DND-41 (cell line): ENCODE data around the gene AJM1.
A peak's percentile ranks its signal among the peaks of the same experiment; 100 is the strongest.

Experiments used
- ATAC-seq: fragments of 200-7000 bp; cut with Tn5 transposase; 3 replicates; pipeline ENCODE4 v1.9.1; 2021; ENCODE audit warnings: low read depth; ENCODE audit not compliant: insufficient read depth
- DNase-seq: peaks from one replicate; pipeline ENCODE4 v3.0.0-alpha.2; 2020
- H2AFZ ChIP-seq: 2 replicates; pipeline ENCODE4 v1.6.0; 2012; ENCODE audit warnings: low read depth, low read length
- H3K27ac ChIP-seq: 2 replicates; pipeline ENCODE4 v1.5.1; 2012; ENCODE audit warnings: low read length, inconsistent platforms
- H3K27me3 ChIP-seq: fragments of 200-600 bp; sonication (generic); 2 replicates; pipeline ENCODE4 v1.6.0; 2012; ENCODE audit warnings: low read length, mild to moderate bottlenecking, inconsistent platforms; ENCODE audit not compliant: insufficient read depth, poor library complexity
- H3K36me3 ChIP-seq: 2 replicates; pipeline ENCODE4 v1.5.1; 2012; ENCODE audit warnings: low read length, inconsistent platforms; ENCODE audit not compliant: insufficient read depth
- H3K4me1 ChIP-seq: 2 replicates; pipeline ENCODE4 v1.5.1; 2012; ENCODE audit warnings: mild to moderate bottlenecking, low read length; ENCODE audit not compliant: insufficient read depth
- H3K4me2 ChIP-seq: 2 replicates; pipeline ENCODE4 v1.6.0; 2012; ENCODE audit warnings: mild to moderate bottlenecking, moderate library complexity, low read length, inconsistent platforms; ENCODE audit not compliant: insufficient read depth
- H3K4me3 ChIP-seq, 2 experiments: fragments of 200-600 bp in 1 of 2; shearing (Covaris generic) in 1 of 2; 2 replicates each; pipeline ENCODE4 v1.5.1; 2012 to 2016; ENCODE audit warnings: inconsistent platforms in 2 of 2, low read length in 2 of 2, mild to moderate bottlenecking in 2 of 2, low read depth in 1 of 2, moderate library complexity in 1 of 2
- H3K79me2 ChIP-seq: 2 replicates; pipeline ENCODE4 v1.6.0; 2012; ENCODE audit warnings: low read length, inconsistent platforms; ENCODE audit not compliant: insufficient read depth
- H3K9ac ChIP-seq: 2 replicates; pipeline ENCODE4 v1.6.0; 2012; ENCODE audit warnings: low read depth, mild to moderate bottlenecking, inconsistent platforms, low read length, moderate library complexity
- H3K9me3 ChIP-seq: 2 replicates; pipeline ENCODE4 v1.5.1; 2012; ENCODE audit warnings: low read length, moderate library complexity, mild to moderate bottlenecking, inconsistent platforms; ENCODE audit not compliant: insufficient read depth, severe bottlenecking
- H4K20me1 ChIP-seq: 2 replicates; pipeline ENCODE4 v1.6.0; 2012; ENCODE audit warnings: low read length; ENCODE audit not compliant: insufficient read depth
- EZH2 ChIP-seq: IDR thresholded peaks from 3 replicates; pipeline ENCODE4 v1.6.1; 2012; ENCODE audit warnings: borderline replicate concordance, low read depth, mild to moderate bottlenecking, moderate library complexity, low read length, inconsistent platforms; ENCODE audit not compliant: severe bottlenecking
- TF ChIP-seq, protein P1 (sequence below): IDR thresholded peaks from 2 replicates; pipeline ENCODE4 v1.5.1; 2012; ENCODE audit warnings: borderline replicate concordance, low read length, moderate library complexity, mild to moderate bottlenecking; ENCODE audit not compliant: poor library complexity, severe bottlenecking; ENCODE audit errors: extremely low read depth

The AJM1 gene

DNA sequence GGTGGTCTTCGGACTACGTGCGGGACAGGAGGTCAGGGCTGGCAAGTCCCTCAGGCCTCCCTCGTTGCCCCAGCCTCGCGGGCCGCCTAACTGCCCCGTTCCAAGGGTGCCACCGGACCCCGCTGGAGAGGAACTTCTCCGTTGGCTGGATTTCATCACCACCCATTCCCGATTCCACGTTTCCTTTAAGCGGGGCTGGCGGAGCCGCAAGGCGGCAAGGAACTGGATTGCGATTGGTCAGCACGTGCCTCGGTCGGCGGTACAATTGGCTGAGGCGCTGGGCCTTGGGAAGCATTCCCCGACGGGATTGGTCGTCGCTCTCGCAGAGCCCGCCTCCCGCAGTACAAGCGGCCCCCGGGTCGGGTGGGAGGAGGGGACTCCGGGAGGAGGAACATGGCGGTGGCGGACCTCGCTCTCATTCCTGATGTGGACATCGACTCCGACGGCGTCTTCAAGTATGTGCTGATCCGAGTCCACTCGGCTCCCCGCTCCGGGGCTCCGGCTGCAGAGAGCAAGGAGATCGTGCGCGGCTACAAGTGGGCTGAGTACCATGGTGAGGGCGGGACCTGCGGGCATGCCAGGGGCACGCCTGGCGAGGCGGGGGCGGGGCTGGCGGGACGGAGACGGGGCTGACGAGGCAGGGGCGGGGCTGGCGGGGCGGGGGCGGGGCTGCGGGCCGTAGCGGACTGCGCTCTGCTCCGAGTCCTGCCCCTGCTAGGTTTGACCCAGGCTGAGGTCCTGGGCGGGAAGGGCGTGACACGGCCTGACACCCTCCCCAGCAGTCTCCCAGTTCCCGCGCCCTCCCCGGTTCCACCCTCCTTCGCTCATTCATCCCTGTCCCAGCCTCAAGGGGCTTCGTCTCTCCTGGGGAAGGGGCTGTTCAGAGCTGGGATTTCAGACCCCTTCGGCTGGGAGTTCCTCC is 7.0 kb downstream of the AJM1 start, which contains the start of gene PHPT1:
Gene PHPT1, plus strand, starts transcription at position 372 of the 922 bp plus-strand sequence. Its CDS starts 22 bp downstream, at position 394.
- Histone ChIP-seq H4K20me1 (peaks cover 15% of the 10 kb centered on the region), H3K79me2 (peaks cover 6% of the 10 kb centered on the region), H3K4me2 (peak within 1 kb of the TSS; percentile 88), H2AFZ (peak within 1 kb of the TSS; percentile 84), H3K9ac (peak within 1 kb of the TSS; percentile 88), H3K27me3 (no peaks in the 10 kb centered on the region), H3K36me3 (peaks cover 23% of the 10 kb centered on the region), H3K4me3 (peak within 1 kb of the TSS; percentile 70 to 98), H3K27ac (peak within 1 kb of the TSS; percentile 76), H3K9me3 (no peaks in the 10 kb centered on the region), H3K4me1 (peaks cover 18% of the 10 kb centered on the region)
- ATAC-seq (peak; percentile 86), DNase-seq (peak; percentile 97)
- TF ChIP-seq, protein P1, sequence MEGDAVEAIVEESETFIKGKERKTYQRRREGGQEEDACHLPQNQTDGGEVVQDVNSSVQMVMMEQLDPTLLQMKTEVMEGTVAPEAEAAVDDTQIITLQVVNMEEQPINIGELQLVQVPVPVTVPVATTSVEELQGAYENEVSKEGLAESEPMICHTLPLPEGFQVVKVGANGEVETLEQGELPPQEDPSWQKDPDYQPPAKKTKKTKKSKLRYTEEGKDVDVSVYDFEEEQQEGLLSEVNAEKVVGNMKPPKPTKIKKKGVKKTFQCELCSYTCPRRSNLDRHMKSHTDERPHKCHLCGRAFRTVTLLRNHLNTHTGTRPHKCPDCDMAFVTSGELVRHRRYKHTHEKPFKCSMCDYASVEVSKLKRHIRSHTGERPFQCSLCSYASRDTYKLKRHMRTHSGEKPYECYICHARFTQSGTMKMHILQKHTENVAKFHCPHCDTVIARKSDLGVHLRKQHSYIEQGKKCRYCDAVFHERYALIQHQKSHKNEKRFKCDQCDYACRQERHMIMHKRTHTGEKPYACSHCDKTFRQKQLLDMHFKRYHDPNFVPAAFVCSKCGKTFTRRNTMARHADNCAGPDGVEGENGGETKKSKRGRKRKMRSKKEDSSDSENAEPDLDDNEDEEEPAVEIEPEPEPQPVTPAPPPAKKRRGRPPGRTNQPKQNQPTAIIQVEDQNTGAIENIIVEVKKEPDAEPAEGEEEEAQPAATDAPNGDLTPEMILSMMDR: no peak
- no peak for TF ChIP-seq EZH2

DNA sequence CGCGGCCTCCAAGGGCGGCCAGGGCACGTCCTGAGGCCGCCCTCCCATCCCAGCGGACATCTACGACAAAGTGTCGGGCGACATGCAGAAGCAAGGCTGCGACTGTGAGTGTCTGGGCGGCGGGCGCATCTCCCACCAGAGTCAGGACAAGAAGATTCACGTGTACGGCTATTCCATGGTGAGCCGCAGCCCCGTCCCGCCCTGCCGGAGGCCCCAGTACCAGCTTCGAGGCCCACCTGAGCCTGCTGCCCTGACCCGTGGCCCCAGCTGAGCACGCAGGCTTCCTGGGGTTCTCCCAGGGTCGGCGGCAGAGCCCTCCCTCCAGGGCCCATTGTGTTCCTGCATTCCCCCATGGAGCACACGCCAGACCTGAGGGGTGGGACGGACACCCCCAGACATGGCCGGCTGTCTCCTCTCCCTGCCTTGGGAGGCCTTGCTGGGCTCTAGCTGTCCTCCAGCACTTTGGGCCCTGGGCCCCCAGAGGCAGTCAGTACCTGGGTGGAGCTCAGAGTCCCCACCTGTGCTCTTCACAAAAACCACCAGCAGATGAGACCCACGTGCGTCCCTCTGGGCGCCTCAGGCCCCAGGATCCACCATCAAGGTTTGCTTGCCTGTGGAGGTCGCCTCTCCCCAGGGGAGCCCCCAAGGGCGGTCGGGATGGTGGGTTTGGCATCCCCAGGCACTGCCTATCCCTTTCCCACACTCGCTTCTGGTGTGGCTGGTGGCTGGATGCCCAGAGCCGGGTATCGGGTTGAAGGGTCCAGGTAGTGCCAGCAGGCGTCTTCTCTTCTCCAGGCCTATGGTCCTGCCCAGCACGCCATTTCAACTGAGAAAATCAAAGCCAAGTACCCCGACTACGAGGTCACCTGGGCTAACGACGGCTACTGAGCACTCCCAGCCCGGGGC is 7.9 kb downstream of the AJM1 start:
- ATAC-seq: no peak
- Histone ChIP-seq H3K4me3 (peak overlapping the region; percentile 10 to 98; a peak in 3 of 4 replicates), H3K36me3 (peaks cover 23% of the 10 kb centered on the region), H3K9ac (peak overlapping the region; percentile 88), H3K9me3 (no peaks in the 10 kb centered on the region), H3K27ac (peak overlapping the region; percentile 25; the same call in 1 of the 2 replicates), H4K20me1 (peaks cover 15% of the 10 kb centered on the region), H3K4me1 (peaks cover 18% of the 10 kb centered on the region), H2AFZ (no peak overlapping the region), H3K27me3 (no peaks in the 10 kb centered on the region), H3K4me2 (peak overlapping the region; percentile 88), H3K79me2 (peaks cover 6% of the 10 kb centered on the region)
- DNase-seq: no peak
- TF ChIP-seq, protein P1: no peak
- TF ChIP-seq EZH2: no peak

DNA sequence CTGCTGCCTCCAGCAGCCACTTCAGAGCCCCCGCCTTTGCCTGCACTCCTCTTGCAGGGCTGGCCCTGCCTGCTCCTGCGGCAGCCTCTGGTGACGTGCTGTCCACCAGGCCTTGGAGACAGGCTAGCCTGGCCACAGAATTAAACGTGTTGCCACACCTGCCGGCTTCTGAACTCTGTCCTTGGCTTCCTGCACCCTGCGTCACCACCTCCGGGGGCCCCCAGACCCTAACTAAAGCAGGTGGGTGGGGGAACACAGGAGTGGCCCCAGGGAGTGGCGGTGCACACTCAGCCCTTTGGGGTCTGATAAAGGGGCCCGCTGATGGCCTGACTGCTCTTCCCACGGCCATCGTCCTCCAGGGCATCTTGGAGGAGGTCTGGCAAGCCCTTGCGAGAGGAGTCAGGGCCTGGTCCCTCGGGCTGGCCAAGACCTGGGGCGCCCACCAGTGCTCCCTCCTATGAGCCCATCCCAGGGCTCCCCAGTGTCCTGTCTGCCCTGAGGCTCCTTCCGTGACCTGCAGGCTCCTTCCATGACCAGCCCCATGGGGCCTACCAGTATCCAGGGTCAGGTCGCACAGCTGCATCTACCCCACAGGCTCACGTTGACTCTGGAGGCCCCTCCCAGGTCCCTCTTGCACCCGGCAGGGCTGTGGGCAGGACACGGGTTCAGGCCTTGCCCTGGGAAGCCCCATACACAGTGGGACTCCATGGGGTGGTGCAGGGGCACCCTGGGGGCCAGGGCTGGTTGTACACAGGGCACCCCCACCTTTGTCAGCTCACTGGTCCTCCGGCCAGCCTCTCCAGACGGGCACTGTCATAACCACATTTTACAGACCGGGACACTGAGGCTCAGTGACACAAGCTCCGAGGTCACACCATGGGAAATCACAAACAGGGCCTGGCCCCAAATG is 8.8 kb downstream of the AJM1 start:
- Histone ChIP-seq H3K4me2 (no peak overlapping the region), H3K79me2 (peaks cover 6% of the 10 kb centered on the region), H3K4me3 (no peak overlapping the region), H4K20me1 (peaks cover 15% of the 10 kb centered on the region), H3K36me3 (peaks cover 23% of the 10 kb centered on the region), H3K27me3 (no peaks in the 10 kb centered on the region), H3K9ac (no peak overlapping the region), H3K9me3 (no peaks in the 10 kb centered on the region), H2AFZ (no peak overlapping the region), H3K4me1 (peaks cover 18% of the 10 kb centered on the region), H3K27ac (no peak overlapping the region)
- no peak for TF ChIP-seq EZH2
- TF ChIP-seq, protein P1: no peak
- DNase-seq (no peak), ATAC-seq (no peak)
